Testis (tissue), 5 donors: ENCODE measurements around the gene OR52E5. TPM values are rescaled to one million over a fixed set of nuclear protein-coding genes. Genes with fewer than 3 reads are reported as not detected.

Experiments
- DNase-seq: peaks from one replicate; pipeline ENCODE4 v3.0.0-alpha.2; 2019
- H3K27ac ChIP-seq, 2 donors: fragments of 200-600 bp; sonication (generic); one replicate each; pipeline ENCODE4 v1.5.1; 2019
- H3K27me3 ChIP-seq: fragments of 200-600 bp; sonication (generic); one replicate; pipeline ENCODE4 v1.5.1; 2019
- H3K36me3 ChIP-seq: fragments of 200-600 bp; sonication (generic); one replicate; pipeline ENCODE4 v1.5.1; 2017; ENCODE audit warnings: low read depth; ENCODE audit errors: missing control alignments
- H3K4me1 ChIP-seq: fragments of 200-600 bp; sonication (generic); one replicate; pipeline ENCODE4 v1.5.1; 2019
- H3K4me3 ChIP-seq, 2 donors: fragments of 200-600 bp; sonication (generic); one replicate each; pipeline ENCODE4 v1.5.1; 2017 to 2019
- H3K9me3 ChIP-seq: fragments of 200-600 bp; sonication (generic); one replicate; pipeline ENCODE4 v1.5.1; 2017
- CTCF ChIP-seq, 3 experiments: fragments of 450-650 bp in 2 of 3; fragments of 200-600 bp in 1 of 3; sonication (generic) in 1 of 3; IDR thresholded peaks; one replicate each; pipeline ENCODE4 v1.5.1; 2016 to 2019; ENCODE audit warnings: antibody characterized with exemption in 3 of 3, mild to moderate bottlenecking in 2 of 3, moderate library complexity in 1 of 3
- POLR2A ChIP-seq: fragments of 450-650 bp; IDR thresholded peaks from one replicate; pipeline ENCODE4 v1.6.1; 2017; ENCODE audit warnings: antibody characterized with exemption, mild to moderate bottlenecking, moderate library complexity
- WGBS, 2 donors: methylation state at CpG; one replicate each; pipeline ENCODE4 v1.1.5; 2018; 5-methylcytosine and 5-hydroxymethylcytosine counted together
- intact Hi-C: fragments of 100-400 bp; cut with DNase I; formaldehyde crosslinking; loops from one replicate; pipeline ENCODE4 v1.15.1; 2023; ENCODE audit warnings: low total_unique reads
- long read RNA-seq, 2 donors: transcript quantifications; one replicate each; lab custom pipeline, GENCODE V29; 2026
- polyA plus RNA-seq: library from polyadenylated mRNA; stranded (reverse); fragments of 350-450 nt; fragmentation: Illumina TruSeq; extraction: RNeasy Lipid Tissue Mini Kit (QIAGEN cat#74804); gene quantifications from one replicate; pipeline ENCODE4 v1.2.3, GENCODE V29; 2014; ENCODE audit warnings: low read depth, low replicate concordance; ENCODE audit not compliant: insufficient read depth
- total RNA-seq, 2 donors: library from RNA; depleted of rRNA; stranded (reverse); fragments of >200 nt; gene quantifications; one replicate each; pipeline ENCODE4 v1.2.3, GENCODE V29; 2016

Gene OR52E5
- total RNA-seq = not detected
- polyA plus RNA-seq = not detected
- long read RNA-seq, donor 1 = 0 reads
- long read RNA-seq, donor 2 = 0 reads

GRCh38 chr11:5892908-5893307 is at the start of gene OR52E5:
Gene OR52E5, plus strand, starts transcription at chr11:5893208. Its CDS starts 7,569 bp downstream, at chr11:5900777.
- WGBS, 2 donors = 86 to 90% methylated on average over 3 of the region's 3 CpGs
- H3K27ac ChIP-seq = no peak within 1 kb of the TSS
- DNase-seq = no peak
- no peaks in the 10 kb centered on the region for H3K27me3 ChIP-seq
- H3K9me3 ChIP-seq = no peaks in the 10 kb centered on the region
- TF ChIP-seq CTCF (IDR thresholded peaks at IDR 0.05) (no peak), POLR2A (no peak)
- H3K4me1 ChIP-seq = no peaks in the 10 kb centered on the region
- H3K36me3 ChIP-seq = no peaks in the 10 kb centered on the region
- no peak within 1 kb of the TSS for H3K4me3 ChIP-seq
- intact Hi-C loops = no loop called here

GRCh38 chr11:5846701-5847100 is 46.3 kb upstream of the OR52E5 start:
- no peak for DNase-seq
- Histone ChIP-seq H3K36me3 (no peaks in the 10 kb centered on the region), H3K4me3 (no peak overlapping the region), H3K9me3 (no peaks in the 10 kb centered on the region), H3K4me1 (no peaks in the 10 kb centered on the region), H3K27me3 (no peaks in the 10 kb centered on the region), H3K27ac (no peak overlapping the region)
- TF ChIP-seq POLR2A = no peak
- TF ChIP-seq CTCF (IDR thresholded peaks at IDR 0.05) = no peak
- intact Hi-C loops = no loop called here
- WGBS, 2 donors = 68 to 81% methylated on average over 1 of the region's 1 CpG

GRCh38 chr11:5847711-5848110 is 45.3 kb upstream of the OR52E5 start:
- no peaks in the 10 kb centered on the region for H3K9me3 ChIP-seq
- no peaks in the 10 kb centered on the region for H3K4me1 ChIP-seq
- no peak for DNase-seq
- H3K27ac ChIP-seq = no peak overlapping the region
- no peaks in the 10 kb centered on the region for H3K27me3 ChIP-seq
- intact Hi-C loops = no loop called here
- no peak overlapping the region for H3K4me3 ChIP-seq
- no peaks in the 10 kb centered on the region for H3K36me3 ChIP-seq
- TF ChIP-seq POLR2A (no peak), CTCF (IDR thresholded peaks at IDR 0.05) (no peak)

GRCh38 chr11:5851002-5851401 is 42.0 kb upstream of the OR52E5 start:
- TF ChIP-seq CTCF (IDR thresholded peaks at IDR 0.05) (no peak), POLR2A (no peak)
- no peak overlapping the region for H3K4me3 ChIP-seq
- H3K4me1 ChIP-seq = no peaks in the 10 kb centered on the region
- no peaks in the 10 kb centered on the region for H3K36me3 ChIP-seq
- no peaks in the 10 kb centered on the region for H3K27me3 ChIP-seq
- intact Hi-C loops = no loop called here
- no peaks in the 10 kb centered on the region for H3K9me3 ChIP-seq
- no peak overlapping the region for H3K27ac ChIP-seq
- WGBS, 2 donors = 94 to 100% methylated on average over 1 of the region's 1 CpG
- no peak for DNase-seq

GRCh38 chr11:5857590-5857989 is 35.4 kb upstream of the OR52E5 start, which contains the start of gene OR52E8:
Gene OR52E8, minus strand, starts transcription at chr11:5857690. Its CDS starts 0 bp downstream, at chr11:5857690.
- no peaks in the 10 kb centered on the region for H3K4me1 ChIP-seq
- intact Hi-C loops = no loop called here
- no peaks in the 10 kb centered on the region for H3K36me3 ChIP-seq
- H3K27me3 ChIP-seq = no peaks in the 10 kb centered on the region
- WGBS, 2 donors = 93 to 95% methylated on average over 3 of the region's 3 CpGs
- no peak within 1 kb of the TSS for H3K4me3 ChIP-seq
- DNase-seq = no peak
- no peak within 1 kb of the TSS for H3K27ac ChIP-seq
- TF ChIP-seq CTCF (IDR thresholded peaks at IDR 0.05) (no peak), POLR2A (no peak)
- no peaks in the 10 kb centered on the region for H3K9me3 ChIP-seq
